ENCODE data around the gene LRRC41.

The LRRC41 gene

DNA sequence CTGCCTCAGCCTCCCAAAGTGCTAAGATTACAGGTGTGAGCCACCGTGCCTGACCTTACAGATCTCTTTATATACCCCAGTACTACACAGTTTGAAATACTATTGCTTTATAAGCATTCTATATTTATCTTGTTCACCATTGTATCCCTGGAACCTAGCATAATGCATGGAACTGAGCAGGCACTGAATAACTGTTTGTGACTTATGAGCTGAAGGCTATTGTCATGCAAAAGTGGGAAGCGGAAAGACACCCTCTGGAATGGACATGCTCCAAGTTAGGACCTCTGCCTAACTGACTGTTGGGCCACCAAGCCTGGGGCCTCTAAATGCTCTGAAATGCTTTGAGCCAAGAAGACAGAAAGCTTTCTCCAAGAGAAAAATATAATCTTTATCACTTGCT lies 8.1 kb downstream of the LRRC41 start:
- no peak overlapping the region for H3K27ac ChIP-seq
- no peaks in the 10 kb centered on the region for H4K20me1 ChIP-seq (ENCODE audit: insufficient read depth)
- H3K4me3 ChIP-seq (IDR thresholded peaks at IDR 0.05; ENCODE audit: insufficient read depth, low read depth, low read length), result no peak overlapping the region
- H3K27me3 ChIP-seq (ENCODE audit: insufficient read depth, low read depth), result no peaks in the 10 kb centered on the region
- H3K36me3 ChIP-seq (ENCODE audit: insufficient read depth), result no peaks in the 10 kb centered on the region
- TF ChIP-seq, protein P1, sequence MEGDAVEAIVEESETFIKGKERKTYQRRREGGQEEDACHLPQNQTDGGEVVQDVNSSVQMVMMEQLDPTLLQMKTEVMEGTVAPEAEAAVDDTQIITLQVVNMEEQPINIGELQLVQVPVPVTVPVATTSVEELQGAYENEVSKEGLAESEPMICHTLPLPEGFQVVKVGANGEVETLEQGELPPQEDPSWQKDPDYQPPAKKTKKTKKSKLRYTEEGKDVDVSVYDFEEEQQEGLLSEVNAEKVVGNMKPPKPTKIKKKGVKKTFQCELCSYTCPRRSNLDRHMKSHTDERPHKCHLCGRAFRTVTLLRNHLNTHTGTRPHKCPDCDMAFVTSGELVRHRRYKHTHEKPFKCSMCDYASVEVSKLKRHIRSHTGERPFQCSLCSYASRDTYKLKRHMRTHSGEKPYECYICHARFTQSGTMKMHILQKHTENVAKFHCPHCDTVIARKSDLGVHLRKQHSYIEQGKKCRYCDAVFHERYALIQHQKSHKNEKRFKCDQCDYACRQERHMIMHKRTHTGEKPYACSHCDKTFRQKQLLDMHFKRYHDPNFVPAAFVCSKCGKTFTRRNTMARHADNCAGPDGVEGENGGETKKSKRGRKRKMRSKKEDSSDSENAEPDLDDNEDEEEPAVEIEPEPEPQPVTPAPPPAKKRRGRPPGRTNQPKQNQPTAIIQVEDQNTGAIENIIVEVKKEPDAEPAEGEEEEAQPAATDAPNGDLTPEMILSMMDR (conservative IDR thresholded peaks at IDR 0.05; ENCODE audit: low read depth, low read length), result no peak
- no peak overlapping the region for H3K9ac ChIP-seq
- H3K4me2 ChIP-seq, result no peak overlapping the region
- H3K4me1 ChIP-seq (ENCODE audit: low read depth, poor library complexity, severe bottlenecking), result no peaks in the 10 kb centered on the region
- H3K79me2 ChIP-seq (ENCODE audit: insufficient read depth, low read depth), result peaks cover 11% of the 10 kb centered on the region; the same call in 1 of the 2 replicates
- no peak overlapping the region for H2AFZ ChIP-seq (ENCODE audit: low read depth)

DNA sequence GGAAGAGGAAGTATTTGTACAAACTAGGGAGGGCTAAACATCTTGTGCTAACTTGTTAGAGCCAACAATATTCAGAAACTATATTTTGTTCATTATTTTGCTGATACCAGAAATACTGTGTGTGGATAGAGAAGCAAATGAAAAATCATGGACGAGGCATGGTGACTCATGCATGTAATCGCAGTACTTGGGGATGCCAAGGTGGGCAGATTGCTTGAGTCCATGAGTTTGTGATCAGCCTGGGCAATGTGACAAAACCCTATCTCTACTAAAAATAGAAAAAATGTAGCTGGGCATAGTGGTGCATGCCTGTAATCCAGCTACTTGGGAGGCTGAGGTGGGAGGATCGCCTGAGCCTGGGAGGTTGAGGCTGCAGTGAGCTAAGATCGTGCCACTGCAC lies 13.4 kb downstream of the LRRC41 start:
- no peaks in the 10 kb centered on the region for H3K79me2 ChIP-seq (ENCODE audit: insufficient read depth, low read depth)
- H3K36me3 ChIP-seq (ENCODE audit: insufficient read depth), result no peaks in the 10 kb centered on the region
- H3K4me2 ChIP-seq, result no peak overlapping the region
- H3K9ac ChIP-seq, result no peak overlapping the region
- H3K27me3 ChIP-seq (ENCODE audit: insufficient read depth, low read depth), result no peaks in the 10 kb centered on the region
- no peak overlapping the region for H3K27ac ChIP-seq
- H2AFZ ChIP-seq (ENCODE audit: low read depth), result no peak overlapping the region
- H3K4me3 ChIP-seq (IDR thresholded peaks at IDR 0.05; ENCODE audit: insufficient read depth, low read depth, low read length), result no peak overlapping the region
- no peaks in the 10 kb centered on the region for H4K20me1 ChIP-seq (ENCODE audit: insufficient read depth)
- H3K4me1 ChIP-seq (ENCODE audit: low read depth, poor library complexity, severe bottlenecking), result no peaks in the 10 kb centered on the region
- TF ChIP-seq, protein P1 (conservative IDR thresholded peaks at IDR 0.05; ENCODE audit: low read depth, low read length), result no peak

DNA sequence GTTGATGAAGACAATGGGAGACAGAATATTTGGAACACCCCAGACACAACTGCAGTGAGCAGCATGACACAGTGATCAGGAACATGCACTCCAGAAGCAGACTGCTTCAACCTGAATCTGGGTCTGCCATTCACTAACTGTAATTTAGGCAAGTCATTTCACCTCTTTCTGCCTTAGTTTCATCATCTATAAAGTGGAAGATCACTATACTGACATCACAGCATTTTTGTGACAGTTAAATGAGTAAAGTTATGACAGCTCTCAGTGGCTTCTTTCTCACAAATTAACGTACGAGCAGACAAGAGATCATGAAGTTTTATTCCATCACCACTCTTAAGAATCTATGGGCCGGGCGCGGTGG lies 14.3 kb downstream of the LRRC41 start:
- Histone ChIP-seq H2AFZ (ENCODE audit: low read depth) (no peak overlapping the region), H3K27ac (no peak overlapping the region), H4K20me1 (ENCODE audit: insufficient read depth) (no peaks in the 10 kb centered on the region), H3K79me2 (ENCODE audit: insufficient read depth, low read depth) (no peaks in the 10 kb centered on the region), H3K36me3 (ENCODE audit: insufficient read depth) (no peaks in the 10 kb centered on the region), H3K4me2 (no peak overlapping the region), H3K4me1 (ENCODE audit: low read depth, poor library complexity, severe bottlenecking) (no peaks in the 10 kb centered on the region), H3K4me3 (IDR thresholded peaks at IDR 0.05; ENCODE audit: insufficient read depth, low read depth, low read length) (no peak overlapping the region), H3K27me3 (ENCODE audit: insufficient read depth, low read depth) (no peaks in the 10 kb centered on the region), H3K9ac (no peak overlapping the region)
- TF ChIP-seq, protein P1 (conservative IDR thresholded peaks at IDR 0.05; ENCODE audit: low read depth, low read length), result no peak

DNA sequence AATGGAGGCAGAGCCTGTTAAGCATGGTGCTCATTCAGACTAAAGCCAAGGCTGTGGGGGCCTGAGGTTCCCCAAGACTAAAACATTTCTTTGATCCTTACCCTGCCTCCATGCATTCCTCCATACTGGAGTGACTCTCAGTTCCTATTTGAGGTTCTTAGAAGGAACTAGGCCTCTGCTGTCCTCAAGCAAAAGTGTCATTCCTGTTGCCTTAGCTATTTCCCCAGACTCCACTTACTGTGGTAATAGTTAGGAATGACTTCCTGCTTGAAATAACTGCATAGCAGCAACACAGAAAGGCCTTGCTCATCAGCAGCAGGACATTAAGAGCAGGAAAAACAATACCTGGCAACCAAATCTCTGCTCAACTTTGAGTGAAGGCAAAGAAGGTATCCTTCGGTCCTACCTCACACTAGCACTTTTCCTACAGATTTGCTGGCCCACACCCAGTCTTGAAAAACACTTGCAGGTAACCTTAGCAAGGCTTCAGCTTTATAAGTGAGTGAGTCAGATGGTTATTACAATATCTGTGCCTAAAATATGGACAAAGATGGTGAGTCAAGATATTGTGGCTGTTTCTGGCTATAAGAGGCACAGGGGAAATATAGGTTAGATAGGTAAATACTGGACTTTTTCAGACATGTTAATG lies 14.8 kb downstream of the LRRC41 start:
- H4K20me1 ChIP-seq (ENCODE audit: insufficient read depth), result no peaks in the 10 kb centered on the region
- no peak overlapping the region for H3K27ac ChIP-seq
- H3K9ac ChIP-seq, result no peak overlapping the region
- no peak overlapping the region for H3K4me2 ChIP-seq
- no peaks in the 10 kb centered on the region for H3K36me3 ChIP-seq (ENCODE audit: insufficient read depth)
- TF ChIP-seq, protein P1 (conservative IDR thresholded peaks at IDR 0.05; ENCODE audit: low read depth, low read length), result no peak
- H3K4me3 ChIP-seq (IDR thresholded peaks at IDR 0.05; ENCODE audit: insufficient read depth, low read depth, low read length), result no peak overlapping the region
- no peaks in the 10 kb centered on the region for H3K27me3 ChIP-seq (ENCODE audit: insufficient read depth, low read depth)
- no peak overlapping the region for H2AFZ ChIP-seq (ENCODE audit: low read depth)
- no peaks in the 10 kb centered on the region for H3K4me1 ChIP-seq (ENCODE audit: low read depth, poor library complexity, severe bottlenecking)
- no peaks in the 10 kb centered on the region for H3K79me2 ChIP-seq (ENCODE audit: insufficient read depth, low read depth)
